Trophoblast cell (in vitro differentiated cells and primary cell): Measurements from ENCODE around the gene PLRG1.

Source experiments
- DNase-seq, 2 donors: peaks; one replicate each; pipeline ENCODE4 v3.0.0-alpha.2; 2016
- H2AFZ ChIP-seq: 2 replicates; pipeline ENCODE4 v1.6.1; 2013; ENCODE audit warnings: low read length, moderate library complexity, mild to moderate bottlenecking; ENCODE audit not compliant: insufficient read depth, poor library complexity
- H2AK5ac ChIP-seq: 2 replicates; pipeline ENCODE4 v1.6.1; 2013; ENCODE audit warnings: mild to moderate bottlenecking, low read length
- H2BK120ac ChIP-seq: 2 replicates; pipeline ENCODE4 v1.6.1; 2013; ENCODE audit warnings: low read length, mild to moderate bottlenecking, moderate library complexity; ENCODE audit not compliant: insufficient read depth, poor library complexity
- H2BK12ac ChIP-seq: 2 replicates; pipeline ENCODE4 v1.6.1; 2013; ENCODE audit warnings: mild to moderate bottlenecking, low read length, moderate library complexity
- H2BK5ac ChIP-seq: 2 replicates; pipeline ENCODE4 v1.6.1; 2013; ENCODE audit warnings: low read length, low read depth, moderate library complexity, mild to moderate bottlenecking; ENCODE audit not compliant: poor library complexity
- H3K14ac ChIP-seq: 2 replicates; pipeline ENCODE4 v1.6.1; 2013; ENCODE audit warnings: mild to moderate bottlenecking, low read length
- H3K18ac ChIP-seq: 2 replicates; pipeline ENCODE4 v1.6.1; 2013; ENCODE audit warnings: mild to moderate bottlenecking, low read length
- H3K23ac ChIP-seq: 2 replicates; pipeline ENCODE4 v1.6.1; 2013; ENCODE audit warnings: low read length
- H3K27ac ChIP-seq: 2 replicates; pipeline ENCODE4 v1.5.1; 2013; ENCODE audit warnings: low read depth, mild to moderate bottlenecking, inconsistent platforms, low read length, moderate library complexity
- H3K27me3 ChIP-seq: 2 replicates; pipeline ENCODE4 v1.6.1; 2013; ENCODE audit warnings: inconsistent platforms, mild to moderate bottlenecking, low read length, moderate library complexity; ENCODE audit not compliant: insufficient read depth
- H3K36me3 ChIP-seq, 2 experiments: 1 replicate in 1 of 2; 2 replicates in 1 of 2; pipeline ENCODE4 v1.6.1; 2013; ENCODE audit warnings: low read length in 2 of 2, mild to moderate bottlenecking in 2 of 2, moderate library complexity in 1 of 2; ENCODE audit not compliant: insufficient read depth in 2 of 2, control insufficient read depth in 1 of 2
- H3K4ac ChIP-seq: 2 replicates; pipeline ENCODE4 v1.6.1; 2013; ENCODE audit warnings: low read depth, mild to moderate bottlenecking, low read length, moderate library complexity
- H3K4me1 ChIP-seq, 2 experiments: 1 replicate in 1 of 2; 2 replicates in 1 of 2; pipeline ENCODE4 v1.6.1; 2013; ENCODE audit warnings: low read length in 2 of 2, mild to moderate bottlenecking in 2 of 2, moderate library complexity in 1 of 2; ENCODE audit not compliant: insufficient read depth in 2 of 2, control insufficient read depth in 1 of 2
- H3K4me2 ChIP-seq: 2 replicates; pipeline ENCODE4 v1.6.1; 2013; ENCODE audit warnings: inconsistent platforms, mild to moderate bottlenecking, low read length, moderate library complexity
- H3K4me3 ChIP-seq: 2 replicates; pipeline ENCODE4 v1.5.1; 2013; ENCODE audit warnings: mild to moderate bottlenecking, low read depth, low read length, inconsistent platforms
- H3K79me1 ChIP-seq: one replicate; pipeline ENCODE4 v1.6.1; 2013; ENCODE audit warnings: low read length
- H3K79me2 ChIP-seq: 2 replicates; pipeline ENCODE4 v1.6.1; 2013; ENCODE audit warnings: low read length, mild to moderate bottlenecking; ENCODE audit not compliant: control insufficient read depth, insufficient read depth, poor library complexity
- H3K9ac ChIP-seq: 2 replicates; pipeline ENCODE4 v1.6.1; 2013; ENCODE audit warnings: mild to moderate bottlenecking, low read length
- H3K9me3 ChIP-seq: 2 replicates; pipeline ENCODE4 v1.6.1; 2013; ENCODE audit warnings: low read depth, mild to moderate bottlenecking, control low read depth, inconsistent platforms, low read length; ENCODE audit not compliant: insufficient read depth
- H4K12ac ChIP-seq: 2 replicates; pipeline ENCODE4 v1.6.1; 2013; ENCODE audit warnings: low read depth, mild to moderate bottlenecking, low read length, moderate library complexity
- H4K8ac ChIP-seq: 2 replicates; pipeline ENCODE4 v1.6.1; 2013; ENCODE audit warnings: low read depth, mild to moderate bottlenecking, low read length, moderate library complexity
- H4K91ac ChIP-seq: one replicate; pipeline ENCODE4 v1.6.1; 2013; ENCODE audit warnings: low read depth, mild to moderate bottlenecking, low read length, moderate library complexity
- WGBS: extraction: QIAGEN DNeasy Blood & Tissue Kit; methylation state at CpG from one replicate; pipeline ENCODE4 v1.1.7; 2013; ENCODE audit warnings: missing lambda C conversion rate; ENCODE audit not compliant: insufficient read length, insufficient coverage; ENCODE audit errors: extremely low coverage; 5-methylcytosine and 5-hydroxymethylcytosine counted together

The PLRG1 gene

DNA sequence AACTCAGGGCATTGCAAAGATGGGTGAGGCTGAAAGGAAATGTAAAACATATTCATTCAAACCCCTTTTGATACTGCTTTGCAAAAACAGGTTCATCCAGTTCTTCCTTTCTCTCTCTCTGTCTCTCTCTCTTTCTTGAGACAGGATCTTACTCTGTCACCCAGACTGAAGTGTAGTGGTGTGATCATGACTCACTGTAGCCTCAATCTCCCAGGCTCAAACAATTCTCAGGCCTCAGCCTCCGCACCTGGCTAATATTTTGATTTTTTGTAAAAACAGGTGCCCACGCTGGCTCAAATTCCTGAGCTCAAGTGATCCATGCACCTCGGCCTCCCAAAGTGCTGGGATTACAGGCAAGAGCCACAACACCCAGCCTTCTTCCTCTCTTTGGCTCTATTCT, 43.0 kb downstream of the PLRG1 start:
- Histone ChIP-seq H2AK5ac (no peak overlapping the region), H3K14ac (no peak overlapping the region), H3K79me1 (no peaks in the 10 kb centered on the region), H3K79me2 (no peaks in the 10 kb centered on the region), H3K27me3 (no peaks in the 10 kb centered on the region), H3K27ac (no peak overlapping the region), H3K9ac (no peak overlapping the region), H2BK12ac (no peak overlapping the region), H4K8ac (no peak overlapping the region), H2BK120ac (no peak overlapping the region), H2BK5ac (no peak overlapping the region), H4K91ac (no peak overlapping the region), H3K36me3 (no peaks in the 10 kb centered on the region), H3K9me3 (no peaks in the 10 kb centered on the region), H3K4me2 (no peak overlapping the region), H3K4me1 (no peaks in the 10 kb centered on the region), H4K12ac (no peak overlapping the region), H3K4me3 (no peak overlapping the region), H3K18ac (no peak overlapping the region), H2AFZ (no peak overlapping the region), H3K4ac (no peak overlapping the region), H3K23ac (no peak overlapping the region)
- DNase-seq: peak; percentile 2 to 49
- WGBS: no CpG with 5 or more reads among the region's 3 CpGs

DNA sequence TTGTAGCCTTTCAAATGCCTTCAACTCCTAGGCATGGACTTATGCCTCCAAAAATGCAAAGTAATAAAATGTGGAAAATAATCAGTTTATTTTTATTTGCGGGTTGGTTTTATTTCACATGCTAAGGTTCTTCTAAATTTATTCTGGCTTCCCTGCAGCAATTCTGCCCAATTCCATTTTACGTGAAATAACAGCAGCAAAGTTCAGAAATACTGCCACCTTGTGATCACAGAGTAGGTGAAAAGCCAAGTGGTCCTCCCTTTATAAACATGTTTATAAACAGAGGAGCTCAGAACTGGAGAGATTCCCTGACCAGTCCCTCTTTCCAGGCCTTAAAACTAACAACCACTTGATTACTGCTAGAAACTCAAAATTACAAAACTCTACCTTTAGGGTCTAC, 43.9 kb downstream of the PLRG1 start:
- no peak overlapping the region for H2BK120ac ChIP-seq
- H3K79me2 ChIP-seq: no peaks in the 10 kb centered on the region
- no peak overlapping the region for H4K8ac ChIP-seq
- H3K79me1 ChIP-seq: no peaks in the 10 kb centered on the region
- no peak overlapping the region for H2AFZ ChIP-seq
- H3K4me3 ChIP-seq: no peak overlapping the region
- WGBS: no CpG with 5 or more reads among the region's 2 CpGs
- H3K9ac ChIP-seq: no peak overlapping the region
- H3K27ac ChIP-seq: no peak overlapping the region
- no peaks in the 10 kb centered on the region for H3K4me1 ChIP-seq
- H3K14ac ChIP-seq: no peak overlapping the region
- no peaks in the 10 kb centered on the region for H3K27me3 ChIP-seq
- H3K4ac ChIP-seq: no peak overlapping the region
- no peak overlapping the region for H3K4me2 ChIP-seq
- no peak overlapping the region for H4K91ac ChIP-seq
- H3K36me3 ChIP-seq: no peaks in the 10 kb centered on the region
- no peaks in the 10 kb centered on the region for H3K9me3 ChIP-seq
- no peak overlapping the region for H2BK12ac ChIP-seq
- no peak overlapping the region for H2AK5ac ChIP-seq
- H2BK5ac ChIP-seq: no peak overlapping the region
- no peak overlapping the region for H3K23ac ChIP-seq
- H4K12ac ChIP-seq: no peak overlapping the region
- DNase-seq: peak in 1 of 2 donors; percentile 41
- no peak overlapping the region for H3K18ac ChIP-seq

DNA sequence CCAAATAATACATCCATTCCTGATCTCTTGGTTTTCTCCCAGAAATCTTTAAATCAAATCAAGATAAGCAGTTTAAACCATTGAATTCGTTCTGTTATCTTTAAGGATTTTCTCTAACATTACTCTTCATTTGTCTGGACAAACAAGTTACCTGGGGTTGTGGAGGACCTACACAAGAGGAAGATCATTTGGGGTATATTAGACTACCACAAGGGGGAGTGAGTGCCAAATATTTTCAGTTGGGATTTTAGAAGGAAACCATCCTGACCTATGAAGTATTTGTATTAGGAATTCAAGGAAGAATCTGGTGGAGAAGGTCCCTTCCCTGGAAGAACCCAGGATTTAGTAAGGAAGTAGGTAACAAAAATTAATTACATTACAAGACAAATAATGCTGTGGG, 46.6 kb downstream of the PLRG1 start:
- Histone ChIP-seq H2AK5ac (no peak overlapping the region), H3K23ac (no peak overlapping the region), H4K12ac (no peak overlapping the region), H3K4ac (no peak overlapping the region), H3K79me1 (no peaks in the 10 kb centered on the region), H2BK5ac (no peak overlapping the region), H3K4me1 (no peaks in the 10 kb centered on the region), H3K14ac (no peak overlapping the region), H3K4me3 (no peak overlapping the region), H2BK120ac (no peak overlapping the region), H3K79me2 (no peaks in the 10 kb centered on the region), H4K8ac (no peak overlapping the region), H2BK12ac (no peak overlapping the region), H3K27me3 (no peaks in the 10 kb centered on the region), H3K36me3 (no peaks in the 10 kb centered on the region), H3K18ac (no peak overlapping the region), H3K27ac (no peak overlapping the region), H4K91ac (no peak overlapping the region), H3K4me2 (no peak overlapping the region), H3K9me3 (no peaks in the 10 kb centered on the region), H2AFZ (no peak overlapping the region), H3K9ac (no peak overlapping the region)
- peak in 1 of 2 donors; percentile 28 for DNase-seq
- WGBS: no CpG with 5 or more reads among the region's 1 CpG

DNA sequence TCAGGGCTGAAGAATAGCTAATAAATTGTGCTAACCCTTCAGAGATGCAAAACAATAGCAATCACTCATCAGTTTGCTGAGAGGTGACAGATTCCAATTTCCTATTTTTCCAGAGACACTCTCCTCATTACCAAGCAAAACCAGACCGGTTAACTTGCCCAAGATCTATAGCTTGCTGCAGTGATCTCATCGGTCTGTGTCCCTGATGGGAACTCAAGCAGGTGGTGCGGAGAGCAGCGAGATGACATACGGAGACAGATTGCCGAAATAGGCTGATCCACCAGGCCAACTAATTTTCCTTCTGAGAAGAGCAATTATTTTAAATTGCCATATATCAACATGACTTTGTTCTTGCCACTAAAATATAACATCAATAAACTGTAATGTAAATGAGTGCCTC, 48.1 kb downstream of the PLRG1 start:
- H2BK5ac ChIP-seq: no peak overlapping the region
- H2BK12ac ChIP-seq: no peak overlapping the region
- no peaks in the 10 kb centered on the region for H3K79me1 ChIP-seq
- no peaks in the 10 kb centered on the region for H3K9me3 ChIP-seq
- H3K36me3 ChIP-seq: no peaks in the 10 kb centered on the region
- H3K23ac ChIP-seq: no peak overlapping the region
- H3K4me2 ChIP-seq: no peak overlapping the region
- no peak overlapping the region for H3K4ac ChIP-seq
- H3K14ac ChIP-seq: no peak overlapping the region
- H3K9ac ChIP-seq: no peak overlapping the region
- H2AFZ ChIP-seq: no peak overlapping the region
- WGBS: no CpG with 5 or more reads among the region's 6 CpGs
- no peak overlapping the region for H4K8ac ChIP-seq
- H3K79me2 ChIP-seq: no peaks in the 10 kb centered on the region
- no peaks in the 10 kb centered on the region for H3K27me3 ChIP-seq
- H2BK120ac ChIP-seq: no peak overlapping the region
- no peak overlapping the region for H3K18ac ChIP-seq
- H3K27ac ChIP-seq: no peak overlapping the region
- H3K4me1 ChIP-seq: no peaks in the 10 kb centered on the region
- no peak for DNase-seq
- no peak overlapping the region for H4K91ac ChIP-seq
- no peak overlapping the region for H4K12ac ChIP-seq
- no peak overlapping the region for H3K4me3 ChIP-seq
- no peak overlapping the region for H2AK5ac ChIP-seq
